WTC11 (cell line): ENCODE measurements around the gene MRTFB.

Source experiments
- ZNF232 ChIP-seq: sonication (generic); formaldehyde crosslinking; IDR thresholded peaks from 2 replicates; pipeline ENCODE4 v1.8.0; 2022; ENCODE audit warnings: mild to moderate bottlenecking, missing genetic modification reagents
- TF ChIP-seq, protein P1 (sequence below): fragments of 200-600 bp; IDR thresholded peaks from 2 replicates; pipeline ENCODE4 v1.8.0; 2022; ENCODE audit warnings: antibody characterized with exemption
- TF ChIP-seq, protein P2 (sequence below): sonication (generic); formaldehyde crosslinking; IDR thresholded peaks from 2 replicates; pipeline ENCODE4 v1.8.0; 2022; ENCODE audit warnings: mild to moderate bottlenecking, missing genetic modification reagents

DNA sequence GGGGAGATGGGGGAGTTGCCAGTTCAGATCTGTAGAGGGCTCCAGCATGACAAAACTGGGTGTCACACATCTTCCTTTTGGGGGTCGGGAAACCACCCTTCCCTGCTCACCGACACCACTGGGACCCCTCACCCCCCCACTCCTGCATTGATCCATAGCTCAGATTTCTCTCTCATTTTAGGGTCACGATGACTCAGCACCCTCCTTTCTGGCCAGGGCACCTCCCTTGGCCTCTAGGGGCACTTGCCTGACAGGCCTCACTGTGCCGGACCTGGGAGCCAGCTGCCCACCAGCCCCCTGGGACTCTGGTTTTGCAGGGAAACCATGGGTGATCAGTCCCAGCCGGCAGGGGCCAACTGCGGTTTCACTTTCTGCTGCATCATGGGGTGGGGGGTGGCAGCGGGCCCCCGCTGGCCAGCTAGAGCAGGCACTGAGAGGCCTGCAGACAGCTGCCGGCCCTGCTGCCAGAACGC is 239.4 kb downstream of the MRTFB start:
- no peak for TF ChIP-seq ZNF232
- TF ChIP-seq, protein P1, sequence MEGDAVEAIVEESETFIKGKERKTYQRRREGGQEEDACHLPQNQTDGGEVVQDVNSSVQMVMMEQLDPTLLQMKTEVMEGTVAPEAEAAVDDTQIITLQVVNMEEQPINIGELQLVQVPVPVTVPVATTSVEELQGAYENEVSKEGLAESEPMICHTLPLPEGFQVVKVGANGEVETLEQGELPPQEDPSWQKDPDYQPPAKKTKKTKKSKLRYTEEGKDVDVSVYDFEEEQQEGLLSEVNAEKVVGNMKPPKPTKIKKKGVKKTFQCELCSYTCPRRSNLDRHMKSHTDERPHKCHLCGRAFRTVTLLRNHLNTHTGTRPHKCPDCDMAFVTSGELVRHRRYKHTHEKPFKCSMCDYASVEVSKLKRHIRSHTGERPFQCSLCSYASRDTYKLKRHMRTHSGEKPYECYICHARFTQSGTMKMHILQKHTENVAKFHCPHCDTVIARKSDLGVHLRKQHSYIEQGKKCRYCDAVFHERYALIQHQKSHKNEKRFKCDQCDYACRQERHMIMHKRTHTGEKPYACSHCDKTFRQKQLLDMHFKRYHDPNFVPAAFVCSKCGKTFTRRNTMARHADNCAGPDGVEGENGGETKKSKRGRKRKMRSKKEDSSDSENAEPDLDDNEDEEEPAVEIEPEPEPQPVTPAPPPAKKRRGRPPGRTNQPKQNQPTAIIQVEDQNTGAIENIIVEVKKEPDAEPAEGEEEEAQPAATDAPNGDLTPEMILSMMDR, result no peak
- TF ChIP-seq, protein P2, sequence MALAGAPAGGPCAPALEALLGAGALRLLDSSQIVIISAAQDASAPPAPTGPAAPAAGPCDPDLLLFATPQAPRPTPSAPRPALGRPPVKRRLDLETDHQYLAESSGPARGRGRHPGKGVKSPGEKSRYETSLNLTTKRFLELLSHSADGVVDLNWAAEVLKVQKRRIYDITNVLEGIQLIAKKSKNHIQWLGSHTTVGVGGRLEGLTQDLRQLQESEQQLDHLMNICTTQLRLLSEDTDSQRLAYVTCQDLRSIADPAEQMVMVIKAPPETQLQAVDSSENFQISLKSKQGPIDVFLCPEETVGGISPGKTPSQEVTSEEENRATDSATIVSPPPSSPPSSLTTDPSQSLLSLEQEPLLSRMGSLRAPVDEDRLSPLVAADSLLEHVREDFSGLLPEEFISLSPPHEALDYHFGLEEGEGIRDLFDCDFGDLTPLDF (CRISPR knock-in tag), result no peak
